ENCODE results near the gene CRTC1. TPM values are rescaled to one million over a fixed set of nuclear protein-coding genes. Genes with fewer than 3 reads are reported as not detected.

Gene CRTC1
- total RNA-seq, 4 donors from 2014 or later, result 12.3 to 15.9 (median 13.1) TPM

- H3K4me1 ChIP-seq, result no peaks in the 10 kb centered on the region
- intact Hi-C loops (cut with DNase I), result no loop called here
- 67 to 82% methylated on average over 5 of the region's 5 CpGs for WGBS, 2 donors
Observed at GRCh38 chr19:18712981-18713380, 29.5 kb downstream of the CRTC1 start.

GRCh38 chr19:18713550-18714117, 30.2 kb downstream of the CRTC1 start:
- Histone ChIP-seq H3K27ac (no peak overlapping the region), H3K36me3 (no peaks in the 10 kb centered on the region), H3K27me3 (no peaks in the 10 kb centered on the region), H3K4me1 (no peaks in the 10 kb centered on the region), H3K9me3 (no peaks in the 10 kb centered on the region), H3K4me3 (replicated peaks in 1 of 3) (no peak overlapping the region)
- WGBS, 2 donors, result 90 to 95% methylated on average over 5 to 13 of the region's 18 CpGs
- intact Hi-C loops (cut with DNase I), result no loop called here
- no peak for TF ChIP-seq POLR2A (IDR thresholded peaks at IDR 0.05)
- DNase-seq, result no peak

More at GRCh38 chr19:18712981-18713380, 29.5 kb downstream of the CRTC1 start:
- no peaks in the 10 kb centered on the region for H3K27me3 ChIP-seq
- H3K9me3 ChIP-seq, result no peaks in the 10 kb centered on the region
- no peak for DNase-seq
- H3K27ac ChIP-seq, result no peak overlapping the region
- H3K36me3 ChIP-seq, result no peaks in the 10 kb centered on the region
- H3K4me3 ChIP-seq (replicated peaks in 1 of 3), result no peak overlapping the region
- TF ChIP-seq POLR2A (IDR thresholded peaks at IDR 0.05), result no peak
- no peak for TF ChIP-seq CTCF (IDR thresholded peaks at IDR 0.05)

- intact Hi-C loops (cut with DNase I), result no loop called here
- no peak for TF ChIP-seq POLR2A (IDR thresholded peaks at IDR 0.05)
- TF ChIP-seq CTCF (IDR thresholded peaks at IDR 0.05), result no peak
Observed at GRCh38 chr19:18715416-18715815, 31.9 kb downstream of the CRTC1 start.

GRCh38 chr19:18716857-18717256, 33.4 kb downstream of the CRTC1 start:
- H3K4me1 ChIP-seq, result no peaks in the 10 kb centered on the region
- no peak for DNase-seq
- no peak overlapping the region for H3K4me3 ChIP-seq (replicated peaks in 1 of 3)
- WGBS, 2 donors, result 90 to 94% methylated on average over 6 of the region's 6 CpGs
- no peaks in the 10 kb centered on the region for H3K9me3 ChIP-seq
- H3K27ac ChIP-seq, result no peak overlapping the region
- H3K27me3 ChIP-seq, result no peaks in the 10 kb centered on the region
- H3K36me3 ChIP-seq, result no peaks in the 10 kb centered on the region
- no peak for TF ChIP-seq POLR2A (IDR thresholded peaks at IDR 0.05)
- TF ChIP-seq CTCF (IDR thresholded peaks at IDR 0.05), result no peak
- intact Hi-C loops (cut with DNase I), result no loop called here

More at GRCh38 chr19:18715416-18715815, 31.9 kb downstream of the CRTC1 start:
- DNase-seq, result no peak
- H3K27me3 ChIP-seq, result no peaks in the 10 kb centered on the region
- no peak overlapping the region for H3K27ac ChIP-seq
- H3K36me3 ChIP-seq, result no peaks in the 10 kb centered on the region
- H3K4me1 ChIP-seq, result no peaks in the 10 kb centered on the region
- WGBS, 2 donors, result 87 to 89% methylated on average over 3 to 5 of the region's 5 CpGs
- H3K9me3 ChIP-seq, result no peaks in the 10 kb centered on the region
- H3K4me3 ChIP-seq (replicated peaks in 1 of 3), result no peak overlapping the region

GRCh38 chr19:18717601-18718000, 34.1 kb downstream of the CRTC1 start:
- TF ChIP-seq CTCF (IDR thresholded peaks at IDR 0.05) (no peak), POLR2A (IDR thresholded peaks at IDR 0.05) (no peak)

More at GRCh38 chr19:18717601-18718000, 34.1 kb downstream of the CRTC1 start:
- Histone ChIP-seq H3K36me3 (no peaks in the 10 kb centered on the region), H3K27me3 (no peaks in the 10 kb centered on the region), H3K4me1 (no peaks in the 10 kb centered on the region), H3K27ac (no peak overlapping the region), H3K9me3 (no peaks in the 10 kb centered on the region), H3K4me3 (replicated peaks in 1 of 3) (no peak overlapping the region)
- no peak for DNase-seq
- WGBS, 2 donors, result 69 to 79% methylated on average over 9 to 10 of the region's 10 CpGs
- intact Hi-C loops (cut with DNase I), result no loop called here
